ENCODE results near the gene ATP10A.

GRCh38 chr15:25848784-25849156 is 14.4 kb downstream of the ATP10A start:
- no peak for TF ChIP-seq CTCF (IDR thresholded peaks at IDR 0.05; ENCODE audit: poor library complexity)
- no peak for TF ChIP-seq EZH2 (IDR thresholded peaks at IDR 0.05; ENCODE audit: borderline replicate concordance)
- TF ChIP-seq EZH2phosphoT487 (IDR thresholded peaks at IDR 0.05; ENCODE audit: low read depth, severe bottlenecking, unreplicated experiment), result no peak
